GM12801 (cell line): Measurements from ENCODE around the gene RPA4.

Experiments
- TF ChIP-seq, protein P1 (sequence below): IDR thresholded peaks from one replicate; pipeline ENCODE4 v1.5.1; 2011; ENCODE audit warnings: control low read depth; ENCODE audit not compliant: insufficient read length; ENCODE audit errors: extremely low read depth

Gene RPA4, protein sequence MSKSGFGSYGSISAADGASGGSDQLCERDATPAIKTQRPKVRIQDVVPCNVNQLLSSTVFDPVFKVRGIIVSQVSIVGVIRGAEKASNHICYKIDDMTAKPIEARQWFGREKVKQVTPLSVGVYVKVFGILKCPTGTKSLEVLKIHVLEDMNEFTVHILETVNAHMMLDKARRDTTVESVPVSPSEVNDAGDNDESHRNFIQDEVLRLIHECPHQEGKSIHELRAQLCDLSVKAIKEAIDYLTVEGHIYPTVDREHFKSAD

DNA sequence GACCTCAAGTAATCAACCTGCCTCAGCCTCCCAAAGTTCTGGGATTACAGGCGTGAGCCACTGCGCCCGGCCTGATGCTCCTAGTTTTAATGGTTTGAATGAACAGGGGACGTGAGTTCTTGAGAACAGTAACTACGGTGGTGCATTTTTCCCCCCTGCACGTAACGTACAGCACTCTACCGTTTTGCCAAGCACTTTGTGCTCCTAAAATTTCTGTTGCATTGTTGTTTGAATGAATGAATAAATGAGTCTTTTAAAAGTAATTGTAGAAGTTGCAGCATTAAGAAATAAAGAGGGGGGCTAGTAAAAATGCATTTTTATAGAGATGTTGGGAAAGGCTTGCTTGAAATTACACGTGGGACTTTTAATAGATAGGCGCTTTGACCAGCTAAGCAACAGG, at the start of gene RPA4:
Gene RPA4, plus strand, starts transcription at position 301 of the 400 bp plus-strand sequence. CDS start 403 bp downstream, outside the sequence.
- TF ChIP-seq, protein P1, sequence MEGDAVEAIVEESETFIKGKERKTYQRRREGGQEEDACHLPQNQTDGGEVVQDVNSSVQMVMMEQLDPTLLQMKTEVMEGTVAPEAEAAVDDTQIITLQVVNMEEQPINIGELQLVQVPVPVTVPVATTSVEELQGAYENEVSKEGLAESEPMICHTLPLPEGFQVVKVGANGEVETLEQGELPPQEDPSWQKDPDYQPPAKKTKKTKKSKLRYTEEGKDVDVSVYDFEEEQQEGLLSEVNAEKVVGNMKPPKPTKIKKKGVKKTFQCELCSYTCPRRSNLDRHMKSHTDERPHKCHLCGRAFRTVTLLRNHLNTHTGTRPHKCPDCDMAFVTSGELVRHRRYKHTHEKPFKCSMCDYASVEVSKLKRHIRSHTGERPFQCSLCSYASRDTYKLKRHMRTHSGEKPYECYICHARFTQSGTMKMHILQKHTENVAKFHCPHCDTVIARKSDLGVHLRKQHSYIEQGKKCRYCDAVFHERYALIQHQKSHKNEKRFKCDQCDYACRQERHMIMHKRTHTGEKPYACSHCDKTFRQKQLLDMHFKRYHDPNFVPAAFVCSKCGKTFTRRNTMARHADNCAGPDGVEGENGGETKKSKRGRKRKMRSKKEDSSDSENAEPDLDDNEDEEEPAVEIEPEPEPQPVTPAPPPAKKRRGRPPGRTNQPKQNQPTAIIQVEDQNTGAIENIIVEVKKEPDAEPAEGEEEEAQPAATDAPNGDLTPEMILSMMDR = no peak

DNA sequence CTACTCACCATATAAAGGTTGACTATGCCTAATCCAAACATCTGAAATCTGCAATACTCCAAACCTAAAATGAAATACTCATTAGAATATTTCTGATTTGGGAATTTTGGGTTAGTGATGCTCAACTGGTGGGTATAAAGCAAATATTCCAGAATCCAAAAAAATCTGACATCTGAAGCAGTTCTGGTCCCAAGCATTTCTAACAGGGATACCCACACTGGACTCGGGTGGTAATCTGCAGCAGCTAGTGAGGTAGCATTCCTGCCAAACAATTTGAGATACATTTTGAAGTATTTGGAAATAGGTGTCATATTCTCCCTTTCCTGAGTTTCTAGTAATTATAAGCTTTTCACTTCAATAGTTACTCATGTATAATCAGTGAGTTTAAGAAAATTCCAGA, 49.6 kb upstream of the RPA4 start:
- TF ChIP-seq, protein P1 = no peak

DNA sequence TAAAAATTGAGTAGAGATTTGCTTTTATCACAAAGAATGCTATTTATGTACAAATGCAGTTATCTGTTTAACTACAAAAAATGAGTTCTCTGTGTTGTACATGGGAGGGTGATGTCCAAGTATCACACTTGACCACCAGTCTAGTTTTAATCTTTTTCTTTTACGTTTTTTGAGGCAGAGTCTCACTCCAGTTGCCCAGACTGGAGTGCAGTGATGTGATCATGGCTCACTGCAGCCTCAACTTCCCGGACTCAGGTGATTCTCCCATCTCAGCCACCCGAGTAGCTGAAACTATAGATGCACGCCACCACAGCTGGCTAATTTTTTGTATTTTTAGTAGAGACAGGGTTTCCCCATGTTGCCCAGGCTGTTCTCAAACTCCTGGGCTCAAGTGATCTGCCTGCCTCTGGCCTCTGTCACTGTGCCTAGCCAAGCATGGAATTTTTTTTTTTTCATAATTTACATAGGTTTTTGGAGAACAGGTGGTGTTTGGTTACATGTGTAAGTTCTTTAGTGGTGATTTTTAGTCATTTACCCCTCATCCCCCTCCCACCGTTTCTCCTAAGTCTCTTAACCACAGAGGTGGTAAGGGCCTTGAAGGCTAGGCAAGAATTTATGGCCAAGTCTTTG, 47.9 kb upstream of the RPA4 start:
- TF ChIP-seq, protein P1 = no peak

DNA sequence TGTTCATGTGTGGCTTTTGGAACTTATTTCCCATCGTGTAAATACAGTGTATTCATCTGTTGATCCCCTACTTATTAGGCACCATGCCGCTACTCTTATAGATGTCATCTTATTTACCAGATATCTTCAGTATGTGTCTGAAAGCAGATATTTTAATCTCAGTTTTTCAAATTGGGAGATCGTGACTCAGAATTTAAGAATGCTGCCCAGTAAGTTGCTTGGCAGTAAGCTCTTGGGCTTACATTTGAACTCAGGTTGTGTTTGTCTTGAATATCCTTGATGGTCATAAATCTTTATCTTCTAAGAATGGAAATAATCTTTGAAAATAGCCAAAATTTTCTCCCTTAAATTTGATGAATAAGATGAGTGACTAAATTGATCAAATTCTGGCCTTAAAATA, 45.9 kb upstream of the RPA4 start:
- TF ChIP-seq, protein P1 = no peak

DNA sequence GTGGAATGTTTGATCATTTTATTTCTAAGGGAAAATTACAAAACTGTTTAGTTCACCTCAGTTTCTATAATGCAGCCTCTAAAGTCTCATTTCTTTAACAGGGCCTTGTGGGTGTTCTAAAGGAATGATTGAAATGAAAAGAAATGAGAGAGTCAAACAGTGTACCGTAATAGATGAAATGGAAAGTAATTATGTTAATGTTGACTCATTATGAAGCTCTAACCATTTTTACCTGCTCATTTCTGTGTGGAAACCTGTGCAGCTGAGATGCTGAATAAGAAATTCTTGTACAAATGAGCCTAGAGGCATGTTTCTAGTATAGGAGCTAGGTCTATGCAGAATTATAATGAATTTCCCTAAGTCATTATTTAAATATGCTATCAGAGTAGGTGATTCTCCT, 45.2 kb upstream of the RPA4 start:
- TF ChIP-seq, protein P1 = no peak

DNA sequence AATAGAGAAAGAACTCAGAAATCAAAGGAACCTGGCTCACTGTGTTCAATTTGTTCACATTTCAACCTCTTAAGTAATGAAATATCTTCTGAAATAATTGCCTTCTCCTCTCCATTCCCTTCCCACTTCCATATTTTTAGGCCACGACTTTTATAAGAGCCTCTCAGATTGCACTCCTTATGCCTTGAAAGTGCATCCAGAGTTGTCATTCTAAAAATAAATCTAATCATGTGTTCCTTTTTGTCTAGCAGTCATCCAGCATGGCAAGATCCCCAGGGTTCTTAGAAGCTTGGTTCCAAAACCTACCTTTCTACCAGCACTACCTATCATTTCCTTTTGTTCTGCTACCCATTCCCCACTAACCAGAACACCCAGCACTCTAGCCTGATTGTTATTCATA, 42.4 kb upstream of the RPA4 start:
- TF ChIP-seq, protein P1 = no peak

DNA sequence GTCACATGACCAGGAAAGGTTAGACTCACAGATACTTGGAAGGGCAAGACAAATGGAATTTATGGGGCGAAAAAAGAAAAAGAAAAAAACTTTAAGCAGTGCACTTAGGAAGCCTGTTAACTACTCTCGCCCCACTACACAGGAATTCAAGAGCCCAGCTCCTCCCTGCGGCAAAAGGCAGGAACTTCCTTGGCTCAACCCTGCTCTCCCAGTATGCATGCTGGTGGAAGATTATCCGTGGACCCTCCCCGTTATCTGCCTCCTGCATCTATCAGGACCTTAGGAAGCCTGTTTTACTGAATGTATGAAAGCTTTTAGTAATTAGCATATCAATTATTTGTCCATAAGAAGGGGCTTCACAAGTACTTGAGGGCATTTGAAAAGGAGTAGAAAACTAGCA, 40.1 kb upstream of the RPA4 start:
- TF ChIP-seq, protein P1 = no peak
